Lower leg skin (tissue), 4 donors: ENCODE measurements around the gene XIRP1. TPM values are rescaled to one million over a fixed set of nuclear protein-coding genes. Genes with fewer than 3 reads are reported as not detected.

Experiments used
- DNase-seq, 2 donors: peaks; one replicate each; pipeline ENCODE4 v3.0.0-alpha.2; 2019; ENCODE audit warnings: low spot score in 2 of 2
- H3K4me3 ChIP-seq: fragments of 200-600 bp; sonication (generic); 2 replicates; pipeline ENCODE4 v1.5.1; 2017; ENCODE audit warnings: mild to moderate bottlenecking, low read depth; ENCODE audit not compliant: poor library complexity, severe bottlenecking
- POLR2A ChIP-seq, 2 donors: fragments of 450-650 bp; IDR thresholded peaks; one replicate each; pipeline ENCODE4 v1.6.1; 2016 to 2017; ENCODE audit warnings: antibody characterized with exemption in 2 of 2, mild to moderate bottlenecking in 1 of 2, moderate library complexity in 1 of 2
- WGBS, 2 donors: methylation state at CpG; one replicate each; pipeline ENCODE4 v1.1.5; 2018; 5-methylcytosine and 5-hydroxymethylcytosine counted together
- intact Hi-C: fragments of 100-400 bp; cut with DNase I; formaldehyde crosslinking; loops from one replicate; pipeline ENCODE4 v1.15.0; 2023; ENCODE audit warnings: low total_unique reads
- total RNA-seq, 4 donors: library from RNA; depleted of rRNA; stranded (reverse); fragments of >200 nt; gene quantifications; one replicate each; pipeline ENCODE4 v1.1.0, GENCODE V29; 2016
- TF ChIP-seq, protein P1 (sequence below), 3 donors: fragments of 450-650 bp; IDR thresholded peaks; one replicate each; pipeline ENCODE4 v1.5.1; 2016; ENCODE audit warnings: antibody characterized with exemption in 3 of 3, mild to moderate bottlenecking in 3 of 3, moderate library complexity in 2 of 3

The XIRP1 gene
- total RNA-seq, 4 donors from 2014 or later, result not detected

- WGBS, 2 donors, result 68 to 74% methylated on average over 5 of the region's 5 CpGs
- intact Hi-C loops, result no loop called here
- no peak overlapping the region for H3K4me3 ChIP-seq
- no peak for TF ChIP-seq POLR2A (IDR thresholded peaks at IDR 0.05)
- DNase-seq, result no peak
These were observed 15.2 kb upstream of the XIRP1 start for GRCh38 chr3:39207361-39208186.

DNA sequence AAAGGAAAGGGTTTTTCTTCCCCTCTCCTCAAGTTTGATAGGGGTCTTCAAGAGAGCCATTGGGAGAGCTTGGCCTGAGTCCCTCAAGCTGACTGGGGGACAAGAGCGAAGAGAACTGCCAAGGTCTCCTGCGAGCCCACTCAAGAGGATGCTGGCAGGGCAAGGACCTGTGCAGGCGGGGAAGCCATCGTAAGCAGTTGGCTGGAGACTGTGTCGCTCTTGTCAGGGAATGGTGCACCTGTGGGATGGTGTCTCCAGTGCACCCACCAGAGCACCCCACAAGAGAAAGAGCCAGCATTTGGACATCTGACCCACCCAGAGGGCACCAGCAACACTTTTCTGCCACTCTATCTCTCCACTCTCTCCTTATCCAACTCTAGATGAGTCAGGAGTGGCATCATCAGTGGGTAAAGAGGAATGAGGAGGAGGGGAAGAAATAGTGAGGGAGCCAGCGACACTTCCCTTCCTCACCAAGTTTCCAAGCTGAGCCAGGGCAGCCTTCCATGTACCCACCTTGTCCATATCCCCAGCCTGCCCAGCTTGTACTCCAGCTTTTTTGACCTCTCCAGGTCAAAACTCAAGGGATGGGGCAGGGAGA lies 13.6 kb upstream of the XIRP1 start:
- DNase-seq, result no peak
- no peak for TF ChIP-seq POLR2A (IDR thresholded peaks at IDR 0.05)
- TF ChIP-seq, protein P1, sequence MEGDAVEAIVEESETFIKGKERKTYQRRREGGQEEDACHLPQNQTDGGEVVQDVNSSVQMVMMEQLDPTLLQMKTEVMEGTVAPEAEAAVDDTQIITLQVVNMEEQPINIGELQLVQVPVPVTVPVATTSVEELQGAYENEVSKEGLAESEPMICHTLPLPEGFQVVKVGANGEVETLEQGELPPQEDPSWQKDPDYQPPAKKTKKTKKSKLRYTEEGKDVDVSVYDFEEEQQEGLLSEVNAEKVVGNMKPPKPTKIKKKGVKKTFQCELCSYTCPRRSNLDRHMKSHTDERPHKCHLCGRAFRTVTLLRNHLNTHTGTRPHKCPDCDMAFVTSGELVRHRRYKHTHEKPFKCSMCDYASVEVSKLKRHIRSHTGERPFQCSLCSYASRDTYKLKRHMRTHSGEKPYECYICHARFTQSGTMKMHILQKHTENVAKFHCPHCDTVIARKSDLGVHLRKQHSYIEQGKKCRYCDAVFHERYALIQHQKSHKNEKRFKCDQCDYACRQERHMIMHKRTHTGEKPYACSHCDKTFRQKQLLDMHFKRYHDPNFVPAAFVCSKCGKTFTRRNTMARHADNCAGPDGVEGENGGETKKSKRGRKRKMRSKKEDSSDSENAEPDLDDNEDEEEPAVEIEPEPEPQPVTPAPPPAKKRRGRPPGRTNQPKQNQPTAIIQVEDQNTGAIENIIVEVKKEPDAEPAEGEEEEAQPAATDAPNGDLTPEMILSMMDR (IDR thresholded peaks at IDR 0.05), result no peak
- 92 to 93% methylated on average over 6 of the region's 6 CpGs for WGBS, 2 donors
- intact Hi-C loops, result no loop called here
- no peak overlapping the region for H3K4me3 ChIP-seq

- DNase-seq, result no peak
- intact Hi-C loops, result no loop called here
- WGBS, 2 donors, result 63 to 66% methylated on average over 2 of the region's 2 CpGs
- TF ChIP-seq POLR2A (IDR thresholded peaks at IDR 0.05), result no peak
- TF ChIP-seq, protein P1 (IDR thresholded peaks at IDR 0.05), result no peak
- H3K4me3 ChIP-seq, result no peak overlapping the region
These were observed 12.7 kb upstream of the XIRP1 start for GRCh38 chr3:39205131-39205530.

DNA sequence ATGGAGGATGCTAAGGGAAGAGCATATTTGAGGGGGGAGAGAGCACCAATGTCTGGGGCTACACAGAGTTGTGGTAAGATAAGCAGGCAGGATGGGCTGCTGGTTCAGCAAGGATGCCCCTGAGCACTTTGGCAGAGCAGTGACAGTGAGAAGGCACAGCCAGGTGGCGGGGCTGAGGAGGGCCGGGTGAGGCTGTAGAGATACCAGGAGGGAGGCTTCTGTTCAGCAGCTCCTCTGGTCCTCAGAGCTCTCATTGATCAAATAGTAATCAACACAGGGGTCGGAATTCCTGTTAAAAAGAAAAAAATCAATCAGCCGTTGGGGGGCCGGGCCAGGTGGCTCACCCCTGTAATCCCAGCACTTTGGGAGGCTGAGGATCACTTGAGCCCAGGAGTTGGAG lies 11.5 kb upstream of the XIRP1 start:
- peak in 1 of 2 donors; percentile 64 for DNase-seq
- WGBS, 2 donors, result 70 to 76% methylated on average over 5 of the region's 5 CpGs
- intact Hi-C loops, result no loop called here
- H3K4me3 ChIP-seq, result no peak overlapping the region
- TF ChIP-seq POLR2A (IDR thresholded peaks at IDR 0.05), result no peak
- TF ChIP-seq, protein P1 (IDR thresholded peaks at IDR 0.05), result no peak

DNA sequence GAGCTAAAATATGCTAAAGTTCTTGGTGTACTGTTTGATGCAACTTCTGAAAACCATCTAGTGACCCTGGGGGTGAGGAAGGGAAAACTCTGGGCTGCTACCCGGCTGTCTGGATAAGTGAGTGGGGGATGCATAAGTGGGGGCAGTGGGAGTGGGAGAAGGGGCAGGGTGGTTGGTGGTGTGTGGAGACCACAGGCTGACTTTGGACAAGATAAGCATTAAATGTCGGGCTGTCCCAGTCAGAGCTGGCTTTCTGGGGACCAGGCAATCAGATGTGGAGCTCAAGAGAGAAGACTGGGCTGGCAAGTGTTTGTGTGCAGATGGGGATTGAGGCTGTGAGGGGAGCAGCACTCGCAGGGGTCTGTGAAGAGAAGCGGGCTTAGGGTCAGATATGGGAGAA lies 11.0 kb upstream of the XIRP1 start:
- peak in 1 of 2 donors; percentile 40 for DNase-seq
- intact Hi-C loops, result no loop called here
- no peak overlapping the region for H3K4me3 ChIP-seq
- 73 to 82% methylated on average over 4 of the region's 4 CpGs for WGBS, 2 donors
- TF ChIP-seq, protein P1 (IDR thresholded peaks at IDR 0.05), result no peak
- TF ChIP-seq POLR2A (IDR thresholded peaks at IDR 0.05), result no peak

DNA sequence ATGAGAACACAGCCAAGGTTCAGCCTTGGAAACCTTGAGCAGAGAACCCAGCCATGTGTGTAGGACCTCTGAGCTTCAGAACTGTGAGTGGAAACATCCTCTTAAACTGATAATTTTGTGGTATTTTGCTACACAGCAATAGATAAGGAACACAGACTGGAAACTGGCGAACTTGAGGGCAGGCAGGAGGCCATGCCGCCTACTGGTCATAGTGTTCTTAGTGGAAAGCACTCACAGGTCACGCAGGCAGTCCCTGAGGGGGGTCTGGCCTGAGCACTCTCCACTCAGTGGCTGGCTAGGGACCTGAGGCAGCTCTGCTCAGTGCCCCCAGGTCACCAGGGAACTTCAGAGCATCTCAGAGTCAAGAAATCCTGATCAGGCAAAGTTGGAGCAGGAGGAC lies 9.7 kb upstream of the XIRP1 start:
- WGBS, 2 donors, result 80 to 92% methylated on average over 3 of the region's 3 CpGs
- TF ChIP-seq POLR2A (IDR thresholded peaks at IDR 0.05), result no peak
- TF ChIP-seq, protein P1 (IDR thresholded peaks at IDR 0.05), result no peak
- intact Hi-C loops, result no loop called here
- no peak overlapping the region for H3K4me3 ChIP-seq
- peak in 1 of 2 donors; percentile 53 for DNase-seq
